GM06990 (cell line): ENCODE measurements around the gene GMPPA.

Experiments used
- DNase-seq: peaks from one replicate; pipeline ENCODE4 v3.0.0-alpha.2; 2011; ENCODE audit not compliant: insufficient read length; ENCODE audit errors: extremely low read depth
- H3K27me3 ChIP-seq: replicated peaks from 2 replicates; pipeline ENCODE4 v1.6.0; 2011; ENCODE audit warnings: low read length; ENCODE audit not compliant: control insufficient read depth, insufficient read depth
- H3K36me3 ChIP-seq: 2 replicates; pipeline ENCODE4 v1.5.1; 2011; ENCODE audit warnings: low read length; ENCODE audit not compliant: control insufficient read depth, insufficient read depth
- H3K4me3 ChIP-seq: replicated peaks from 2 replicates; pipeline ENCODE4 v1.5.1; 2011; ENCODE audit warnings: low read depth, mild to moderate bottlenecking, control low read depth, low read length
- CTCF ChIP-seq: IDR thresholded peaks from 2 replicates; pipeline ENCODE4 v1.5.1; 2011; ENCODE audit warnings: low read length, control low read depth, mild to moderate bottlenecking, inconsistent platforms; ENCODE audit not compliant: insufficient read depth, poor library complexity, severe bottlenecking

GMPPA gene

GRCh38 chr2:219475697-219476651 is 22.7 kb upstream of the GMPPA start:
- peak; percentile 41 for DNase-seq
- peaks cover 2% of the 10 kb centered on the region; the same call in 1 of the 2 replicates for H3K27me3 ChIP-seq
- H3K36me3 ChIP-seq: no peaks in the 10 kb centered on the region
- H3K4me3 ChIP-seq: no peak overlapping the region
- TF ChIP-seq CTCF: peak; percentile 86

GRCh38 chr2:219476652-219477151 is 22.0 kb upstream of the GMPPA start:
- no peak for DNase-seq
- Histone ChIP-seq H3K27me3 (peaks cover 2% of the 10 kb centered on the region; the same call in 1 of the 2 replicates), H3K4me3 (no peak overlapping the region), H3K36me3 (no peaks in the 10 kb centered on the region)
- no peak for TF ChIP-seq CTCF

- Histone ChIP-seq H3K27me3 (peaks cover 2% of the 10 kb centered on the region; the same call in 1 of the 2 replicates), H3K4me3 (no peak overlapping the region), H3K36me3 (no peaks in the 10 kb centered on the region)
- DNase-seq: no peak
- no peak for TF ChIP-seq CTCF
Observed at GRCh38 chr2:219477179-219477578, 21.5 kb upstream of the GMPPA start.

GRCh38 chr2:219477815-219478214 is 20.9 kb upstream of the GMPPA start:
- Histone ChIP-seq H3K4me3 (no peak overlapping the region), H3K36me3 (no peaks in the 10 kb centered on the region), H3K27me3 (peaks cover 3% of the 10 kb centered on the region; the same call in 1 of the 2 replicates)
- no peak for TF ChIP-seq CTCF
- no peak for DNase-seq

GRCh38 chr2:219478916-219479315 is 19.8 kb upstream of the GMPPA start:
- Histone ChIP-seq H3K27me3 (peaks cover 3% of the 10 kb centered on the region; the same call in 1 of the 2 replicates), H3K36me3 (no peaks in the 10 kb centered on the region), H3K4me3 (no peak overlapping the region)
- no peak for TF ChIP-seq CTCF
- no peak for DNase-seq
